CD4-positive, alpha-beta T cell treated with Interleukin-2 at 100 ng/mL for 4 hours (primary cell): ENCODE results near the gene NTS.

Source experiments
- DNase-seq: peaks from one replicate; pipeline ENCODE4 v3.0.0-alpha.2; 2020; ENCODE audit warnings: low spot score

The NTS gene

GRCh38 chr12:85874031-85874461 is at the start of gene NTS:
NTS (plus strand) TSS chr12:85874295; CDS start chr12:85874404, 109 bp downstream.
- no peak for DNase-seq

GRCh38 chr12:85825746-85826145 is 48.3 kb upstream of the NTS start:
- no peak for DNase-seq

GRCh38 chr12:85828576-85828975 is 45.5 kb upstream of the NTS start:
- no peak for DNase-seq

- no peak for DNase-seq
These were observed 44.7 kb upstream of the NTS start for GRCh38 chr12:85829391-85829790.

- DNase-seq = no peak
These were observed 42.6 kb upstream of the NTS start for GRCh38 chr12:85831327-85831990.

GRCh38 chr12:85833579-85833978 is 40.5 kb upstream of the NTS start:
- DNase-seq = no peak

- DNase-seq = no peak
These were observed 39.7 kb upstream of the NTS start for GRCh38 chr12:85834378-85834777.

GRCh38 chr12:85835426-85836196 is 38.5 kb upstream of the NTS start:
- no peak for DNase-seq

GRCh38 chr12:85836197-85837090 is 37.7 kb upstream of the NTS start, which contains the start of gene RASSF9:
RASSF9 (minus strand) TSS chr12:85836409; CDS start chr12:85836201, 208 bp downstream.
- no peak for DNase-seq

- no peak for DNase-seq
These were observed 30.3 kb upstream of the NTS start for GRCh38 chr12:85843606-85844310.

GRCh38 chr12:85849344-85849743 is 24.8 kb upstream of the NTS start:
- DNase-seq = no peak

- DNase-seq = no peak
These were observed 18.8 kb upstream of the NTS start for GRCh38 chr12:85855305-85855704.

- no peak for DNase-seq
These were observed 17.1 kb upstream of the NTS start for GRCh38 chr12:85856966-85857365.

GRCh38 chr12:85865890-85866289 is 8.2 kb upstream of the NTS start:
- no peak for DNase-seq

GRCh38 chr12:85866986-85867776 is 6.9 kb upstream of the NTS start:
- DNase-seq = no peak

GRCh38 chr12:85872497-85873091 is 1.5 kb upstream of the NTS start:
- peak; percentile 31 for DNase-seq

- no peak for DNase-seq
These were observed 3.4 kb downstream of the NTS start for GRCh38 chr12:85877459-85877858.

- DNase-seq = no peak
These were observed 9.7 kb downstream of the NTS start for GRCh38 chr12:85883763-85884162.

- DNase-seq = no peak
These were observed 20.6 kb downstream of the NTS start for GRCh38 chr12:85894653-85895052.

GRCh38 chr12:85920324-85920947 is 46.3 kb downstream of the NTS start:
- peak; percentile 5 for DNase-seq
